ENCODE measurements around the gene H19. TPM values are rescaled to one million over a fixed set of nuclear protein-coding genes. Genes with fewer than 3 reads are reported as not detected.

H19 gene
- total and polyA plus RNA-seq, 9 donors: 10,236 to 14,326 (median 12,786) TPM

DNA sequence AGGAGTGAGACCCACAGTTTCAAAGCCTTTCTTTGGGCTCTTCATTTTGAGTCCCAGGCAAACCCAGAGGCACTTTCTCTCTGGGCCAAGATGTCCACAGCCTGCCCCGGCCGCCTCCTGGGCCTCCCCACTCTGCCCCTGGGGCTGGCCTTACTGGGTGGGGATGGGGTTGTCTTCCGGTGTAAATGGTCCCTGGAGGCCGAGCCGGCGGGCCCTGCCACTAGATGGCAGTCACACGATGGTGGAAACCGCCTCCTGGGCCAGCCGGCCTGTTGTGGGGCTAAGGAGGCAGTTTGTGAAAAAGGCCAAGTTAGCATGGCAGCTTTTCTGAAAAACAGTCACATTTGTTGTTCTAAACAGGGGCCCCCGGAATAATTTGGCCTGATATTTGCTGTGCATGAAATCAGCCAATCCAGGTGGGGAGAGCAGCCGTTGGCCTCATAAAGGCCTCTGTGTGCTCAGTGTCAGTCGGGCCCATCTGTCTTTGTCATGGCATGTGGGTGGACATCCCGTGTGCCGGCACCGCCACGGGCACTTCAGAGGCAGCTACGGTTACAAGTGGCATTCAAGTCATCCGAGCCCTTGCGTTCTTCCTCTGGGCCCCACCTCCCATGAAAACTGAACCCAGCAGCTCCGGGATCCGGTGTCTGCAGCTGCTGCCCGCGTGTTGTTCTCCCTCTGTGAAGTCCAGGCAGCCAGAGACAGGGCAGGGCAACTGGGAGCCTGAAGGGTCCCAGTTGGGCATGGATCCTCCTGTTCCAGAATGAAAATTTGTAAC is 44.0 kb downstream of the H19 start:
- no peak for DNase-seq
- peak overlapping the region; percentile 76 for H3K27ac ChIP-seq (ENCODE audit: low read length)
- no peaks in the 10 kb centered on the region for H3K36me3 ChIP-seq (ENCODE audit: control insufficient read depth, insufficient read depth, low read length)

DNA sequence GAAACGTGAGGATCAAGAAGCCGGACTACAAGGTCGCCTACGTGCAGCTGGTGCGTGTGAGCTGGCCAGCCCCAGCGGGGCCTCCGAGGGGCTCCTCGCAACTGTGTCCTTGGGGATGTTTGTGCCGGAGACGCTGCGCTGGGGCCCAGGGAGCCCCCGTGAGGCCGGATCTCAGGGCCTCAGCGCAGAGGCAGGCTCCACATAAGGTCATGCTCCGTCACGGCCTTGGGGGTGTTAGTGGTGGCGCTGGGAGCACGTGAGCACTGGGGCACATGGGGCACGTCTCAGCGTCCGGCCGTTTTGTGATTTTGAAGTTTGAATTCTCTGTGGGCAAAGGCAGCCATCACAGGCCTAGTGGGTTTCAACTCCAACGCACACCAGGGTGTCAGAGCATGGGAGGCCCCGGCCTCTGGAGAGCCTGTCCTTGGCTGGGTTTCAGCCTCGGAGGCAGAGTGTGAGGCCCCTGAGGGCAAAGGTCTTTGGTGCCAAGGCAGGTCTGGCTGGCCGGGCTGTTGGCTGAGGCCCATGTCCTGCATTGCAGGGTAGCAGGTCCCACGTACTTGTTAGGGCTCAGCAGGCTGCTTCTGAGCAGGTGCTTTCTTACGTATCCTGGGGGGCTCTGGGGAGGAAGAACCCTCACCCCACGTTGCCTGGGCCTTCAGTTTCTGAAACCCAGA is 44.7 kb downstream of the H19 start:
- Histone ChIP-seq H3K27me3 (ENCODE audit: control insufficient read depth, insufficient read depth, low read length) (no peaks in the 10 kb centered on the region), H3K4me3 (ENCODE audit: low read length) (no peak overlapping the region), H3K36me3 (ENCODE audit: control insufficient read depth, insufficient read depth, low read length) (no peaks in the 10 kb centered on the region), H3K4me1 (ENCODE audit: control insufficient read depth, insufficient read depth, low read length) (peaks cover 7% of the 10 kb centered on the region), H3K9me3 (replicated peaks; ENCODE audit: control insufficient read depth, low read depth, low read length) (no peaks in the 10 kb centered on the region), H3K27ac (ENCODE audit: low read length) (peak overlapping the region; percentile 76)
- no CpG with 5 or more reads among the region's 29 CpGs for WGBS (ENCODE audit: insufficient coverage)
- DNase-seq: no peak

More for the DNA sequence above, 44.0 kb downstream of the H19 start:
- H3K27me3 ChIP-seq (ENCODE audit: control insufficient read depth, insufficient read depth, low read length): no peaks in the 10 kb centered on the region
- WGBS (ENCODE audit: insufficient coverage): no CpG with 5 or more reads among the region's 23 CpGs
- no peak overlapping the region for H3K4me3 ChIP-seq (ENCODE audit: low read length)
- H3K9me3 ChIP-seq (replicated peaks; ENCODE audit: control insufficient read depth, low read depth, low read length): no peaks in the 10 kb centered on the region
- H3K4me1 ChIP-seq (ENCODE audit: control insufficient read depth, insufficient read depth, low read length): peaks cover 7% of the 10 kb centered on the region

DNA sequence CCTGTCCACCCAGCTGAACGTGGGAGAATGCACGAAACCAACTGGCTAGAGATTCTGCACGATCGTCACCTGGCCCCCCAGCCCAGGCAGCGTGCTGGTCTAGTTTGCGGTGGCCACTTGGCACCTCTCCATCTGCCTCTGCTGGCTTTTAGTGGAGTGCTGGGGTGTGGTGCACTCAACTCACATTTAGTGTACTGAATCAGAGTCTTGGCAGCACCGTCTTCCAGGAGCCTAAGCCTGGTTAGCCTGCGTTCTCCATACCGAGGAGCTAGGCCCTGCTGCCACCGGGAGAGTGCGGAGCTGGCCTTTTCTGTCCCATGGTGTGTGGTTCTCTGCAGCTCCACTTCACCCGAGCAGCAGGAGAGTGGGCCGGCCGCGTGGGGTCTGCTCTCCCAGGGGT is 47.7 kb downstream of the H19 start:
- no CpG with 5 or more reads among the region's 15 CpGs for WGBS (ENCODE audit: insufficient coverage)
- no peak for DNase-seq
- Histone ChIP-seq H3K4me1 (ENCODE audit: control insufficient read depth, insufficient read depth, low read length) (peaks cover 7% of the 10 kb centered on the region), H3K9me3 (replicated peaks; ENCODE audit: control insufficient read depth, low read depth, low read length) (no peaks in the 10 kb centered on the region), H3K27me3 (ENCODE audit: control insufficient read depth, insufficient read depth, low read length) (no peaks in the 10 kb centered on the region), H3K36me3 (ENCODE audit: control insufficient read depth, insufficient read depth, low read length) (no peaks in the 10 kb centered on the region), H3K4me3 (ENCODE audit: low read length) (no peak overlapping the region), H3K27ac (ENCODE audit: low read length) (no peak overlapping the region)

- no peak overlapping the region for H3K27ac ChIP-seq (ENCODE audit: low read length)
- no peaks in the 10 kb centered on the region for H3K27me3 ChIP-seq (ENCODE audit: control insufficient read depth, insufficient read depth, low read length)
- no peak overlapping the region for H3K4me3 ChIP-seq (ENCODE audit: low read length)
- H3K4me1 ChIP-seq (ENCODE audit: control insufficient read depth, insufficient read depth, low read length): peaks cover 9% of the 10 kb centered on the region
- no peaks in the 10 kb centered on the region for H3K9me3 ChIP-seq (replicated peaks; ENCODE audit: control insufficient read depth, low read depth, low read length)
- no peak for DNase-seq
- H3K36me3 ChIP-seq (ENCODE audit: control insufficient read depth, insufficient read depth, low read length): no peaks in the 10 kb centered on the region
- no CpG with 5 or more reads among the region's 6 CpGs for WGBS (ENCODE audit: insufficient coverage)
Measured at GRCh38 chr11:1949302-1949701, 48.3 kb downstream of the H19 start.

DNA sequence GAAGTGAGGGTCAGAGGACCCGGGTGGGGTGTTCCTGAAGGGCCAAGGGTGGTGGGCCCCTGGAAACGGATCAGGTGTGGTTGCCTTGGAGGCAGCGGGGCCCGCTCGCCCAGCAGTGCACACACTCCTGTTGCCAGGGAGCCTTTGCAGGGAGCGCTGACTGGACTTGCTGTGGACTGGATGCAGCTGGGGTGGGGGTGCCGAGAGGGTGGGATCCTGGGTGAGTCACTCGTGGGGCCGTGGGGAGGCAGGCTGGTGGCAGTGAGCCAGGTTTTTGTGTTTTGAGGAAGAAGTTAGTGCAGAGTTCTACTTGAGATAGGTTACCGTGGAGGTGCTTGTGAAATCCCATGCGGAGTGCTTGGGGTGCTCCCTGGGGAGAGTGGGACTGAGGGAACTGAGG is 49.3 kb downstream of the H19 start:
- WGBS (ENCODE audit: insufficient coverage): no CpG with 5 or more reads among the region's 11 CpGs
- no peaks in the 10 kb centered on the region for H3K36me3 ChIP-seq (ENCODE audit: control insufficient read depth, insufficient read depth, low read length)
- no peak overlapping the region for H3K4me3 ChIP-seq (ENCODE audit: low read length)
- no peaks in the 10 kb centered on the region for H3K27me3 ChIP-seq (ENCODE audit: control insufficient read depth, insufficient read depth, low read length)
- no peak for DNase-seq
- H3K9me3 ChIP-seq (replicated peaks; ENCODE audit: control insufficient read depth, low read depth, low read length): no peaks in the 10 kb centered on the region
- peaks cover 17% of the 10 kb centered on the region for H3K4me1 ChIP-seq (ENCODE audit: control insufficient read depth, insufficient read depth, low read length)
- H3K27ac ChIP-seq (ENCODE audit: low read length): no peak overlapping the region

DNA sequence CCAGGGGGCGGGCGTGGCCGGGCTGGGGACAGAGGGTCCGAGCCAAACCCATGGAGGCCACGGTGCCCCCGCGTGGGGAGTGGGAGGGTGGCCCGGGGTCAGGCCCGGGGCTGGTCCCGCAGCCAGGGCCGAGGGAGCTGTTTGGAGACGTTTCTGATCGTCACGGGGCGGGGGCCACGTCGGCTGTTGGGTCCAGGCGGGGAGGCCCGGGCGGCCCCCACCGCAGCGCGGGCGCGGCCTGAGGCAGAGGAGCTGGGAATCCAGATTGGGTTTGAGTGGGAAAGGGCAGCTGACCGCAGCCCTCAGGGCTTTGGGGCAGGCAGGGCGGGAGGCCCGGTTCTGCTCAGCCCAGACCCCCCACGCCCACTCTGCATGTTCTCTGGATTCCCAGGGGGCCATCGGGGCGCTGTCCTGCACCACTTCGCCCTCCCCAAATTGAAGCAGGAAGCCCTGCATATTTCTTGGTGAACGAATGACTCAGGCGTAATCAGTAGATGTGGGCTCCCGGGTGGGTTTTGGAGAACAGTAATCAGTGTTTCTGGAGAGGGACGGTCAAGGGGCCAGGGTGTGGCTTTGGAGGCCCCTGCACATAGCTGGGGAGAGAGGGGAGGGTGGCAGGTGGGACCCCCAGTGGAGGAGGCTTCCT is 49.9 kb downstream of the H19 start:
- no peak overlapping the region for H3K4me3 ChIP-seq (ENCODE audit: low read length)
- WGBS (ENCODE audit: insufficient coverage): no CpG with 5 or more reads among the region's 36 CpGs
- no peaks in the 10 kb centered on the region for H3K27me3 ChIP-seq (ENCODE audit: control insufficient read depth, insufficient read depth, low read length)
- no peaks in the 10 kb centered on the region for H3K9me3 ChIP-seq (replicated peaks; ENCODE audit: control insufficient read depth, low read depth, low read length)
- DNase-seq: no peak
- no peak overlapping the region for H3K27ac ChIP-seq (ENCODE audit: low read length)
- peaks cover 15% of the 10 kb centered on the region for H3K4me1 ChIP-seq (ENCODE audit: control insufficient read depth, insufficient read depth, low read length)
- no peaks in the 10 kb centered on the region for H3K36me3 ChIP-seq (ENCODE audit: control insufficient read depth, insufficient read depth, low read length)

DNA sequence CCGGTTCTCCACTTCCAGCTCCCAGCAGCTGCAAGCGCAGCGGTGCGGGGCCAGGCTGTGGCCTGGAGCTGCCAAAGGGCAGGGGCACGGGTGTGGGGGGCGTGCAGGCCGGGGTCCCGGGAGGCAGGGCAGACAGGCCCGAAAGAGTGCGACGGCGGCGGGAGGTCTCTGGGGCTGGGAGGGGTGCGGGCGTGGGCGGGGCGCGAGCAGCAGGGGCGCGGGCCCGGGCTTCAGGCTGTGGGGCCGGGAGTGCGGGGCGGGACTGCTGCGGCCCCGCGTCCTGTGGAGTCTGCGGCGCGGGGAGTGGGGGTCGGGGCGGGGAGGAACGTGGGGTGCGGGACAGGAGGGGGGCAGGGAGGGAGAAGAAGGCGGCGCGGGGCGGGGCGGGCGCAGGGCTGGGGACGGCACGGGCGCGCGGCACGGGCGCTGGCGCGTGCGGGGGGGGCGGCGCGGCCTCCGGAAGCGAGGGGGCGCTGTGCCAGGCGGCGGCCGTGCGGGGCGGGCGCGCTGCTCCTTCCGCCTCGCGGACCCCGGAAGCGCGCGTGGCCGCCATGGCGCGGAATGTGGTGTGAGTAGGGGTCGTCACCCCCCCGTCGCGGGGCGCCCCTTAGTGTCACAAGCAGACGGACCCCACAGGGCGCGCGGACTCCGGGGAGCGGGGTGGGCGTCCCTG is 50.7 kb downstream of the H19 start, which contains the start of gene MRPL23:
MRPL23 (plus strand) TSS at position 521 of the 673 bp plus-strand sequence; CDS start at position 552, 31 bp downstream.
- Histone ChIP-seq H3K9me3 (replicated peaks; ENCODE audit: control insufficient read depth, low read depth, low read length) (no peaks in the 10 kb centered on the region), H3K4me3 (ENCODE audit: low read length) (no peak within 1 kb of the TSS), H3K27me3 (ENCODE audit: control insufficient read depth, insufficient read depth, low read length) (no peaks in the 10 kb centered on the region), H3K27ac (ENCODE audit: low read length) (no peak within 1 kb of the TSS), H3K4me1 (ENCODE audit: control insufficient read depth, insufficient read depth, low read length) (peaks cover 22% of the 10 kb centered on the region), H3K36me3 (ENCODE audit: control insufficient read depth, insufficient read depth, low read length) (no peaks in the 10 kb centered on the region)
- no peak for DNase-seq
- no CpG with 5 or more reads among the region's 85 CpGs for WGBS (ENCODE audit: insufficient coverage)

Other genes with a start within 250 kb of the H19 start
- gene IFITM10, start 247.2 kb downstream of the H19 start, total RNA-seq: 0.27 TPM
- under 1 TPM in 7 of 8 donors, not detected in 1; 0.08 to 0.23 (median 0.15) TPM for gene IFITM10, start 247.2 kb downstream of the H19 start, polyA plus RNA-seq (ENCODE audit: insufficient read depth in 1 of 8, insufficient read length in 8 of 8, low replicate concordance in 1 of 8)
- gene CTSD, start 233.9 kb downstream of the H19 start, total RNA-seq: 56.9 TPM
- gene CTSD, start 233.9 kb downstream of the H19 start, polyA plus RNA-seq (ENCODE audit: insufficient read depth in 1 of 8, insufficient read length in 8 of 8, low replicate concordance in 1 of 8): 100 to 1,000 TPM in 4 of 8 donors, 10 to 100 TPM in 4; 84.0 to 120 (median 95.9) TPM
- 0.27 TPM for gene SYT8, start 162.9 kb downstream of the H19 start, total RNA-seq
- gene SYT8, start 162.9 kb downstream of the H19 start, polyA plus RNA-seq (ENCODE audit: insufficient read depth in 1 of 8, insufficient read length in 8 of 8, low replicate concordance in 1 of 8): 1 to 10 TPM in 3 of 8 donors, under 1 TPM in 5; 0.31 to 1.7 (median 0.76) TPM
- 3,726 TPM for gene TNNI2, start 158.9 kb downstream of the H19 start, total RNA-seq
- 1,000 to 10,000 TPM; 1,548 to 4,090 (median 3,128) TPM for gene TNNI2, start 158.9 kb downstream of the H19 start, polyA plus RNA-seq (ENCODE audit: insufficient read depth in 1 of 8, insufficient read length in 8 of 8, low replicate concordance in 1 of 8)
- 43.4 TPM for gene LSP1, start 144.8 kb downstream of the H19 start, total RNA-seq
- 10 to 100 TPM; 18.2 to 61.1 (median 36.9) TPM for gene LSP1, start 144.8 kb downstream of the H19 start, polyA plus RNA-seq (ENCODE audit: insufficient read depth in 1 of 8, insufficient read length in 8 of 8, low replicate concordance in 1 of 8)
- 2.0 TPM for gene PRR33, start 105.9 kb downstream of the H19 start, total RNA-seq
- gene PRR33, start 105.9 kb downstream of the H19 start, polyA plus RNA-seq (ENCODE audit: insufficient read depth in 1 of 8, insufficient read length in 8 of 8, low replicate concordance in 1 of 8): 1 to 10 TPM in 7 of 8 donors, under 1 TPM in 1; 0.90 to 7.0 (median 3.7) TPM
- gene TNNT3, start 78.1 kb downstream of the H19 start, total RNA-seq: 4,749 TPM
- 1,000 to 10,000 TPM; 2,869 to 9,783 (median 6,434) TPM for gene TNNT3, start 78.1 kb downstream of the H19 start, polyA plus RNA-seq (ENCODE audit: insufficient read depth in 1 of 8, insufficient read length in 8 of 8, low replicate concordance in 1 of 8)
- gene MRPL23, start 50.5 kb downstream of the H19 start, total RNA-seq: 73.1 TPM
- 100 to 1,000 TPM in 2 of 8 donors, 10 to 100 TPM in 6; 40.6 to 122 (median 74.9) TPM for gene MRPL23, start 50.5 kb downstream of the H19 start, polyA plus RNA-seq (ENCODE audit: insufficient read depth in 1 of 8, insufficient read length in 8 of 8, low replicate concordance in 1 of 8)
- gene IGF2, start 141.5 kb upstream of the H19 start, total RNA-seq: 1,262 TPM
- 1,000 to 10,000 TPM; 3,071 to 5,136 (median 4,491) TPM for gene IGF2, start 141.5 kb upstream of the H19 start, polyA plus RNA-seq (ENCODE audit: insufficient read depth in 1 of 8, insufficient read length in 8 of 8, low replicate concordance in 1 of 8)
- gene INS, start 163.4 kb upstream of the H19 start, total RNA-seq: not detected
- not detected for gene INS, start 163.4 kb upstream of the H19 start, polyA plus RNA-seq (ENCODE audit: insufficient read depth in 1 of 8, insufficient read length in 8 of 8, low replicate concordance in 1 of 8)
- gene TH, start 174.0 kb upstream of the H19 start, total RNA-seq: 0.58 TPM
- 1 to 10 TPM in 1 of 8 donors, under 1 TPM in 7; 0.33 to 1.2 (median 0.56) TPM for gene TH, start 174.0 kb upstream of the H19 start, polyA plus RNA-seq (ENCODE audit: insufficient read depth in 1 of 8, insufficient read length in 8 of 8, low replicate concordance in 1 of 8)